Esophagus (tissue), 2 donors: ENCODE measurements around the gene SFTA2. TPM values are rescaled to one million over a fixed set of nuclear protein-coding genes. Genes with fewer than 3 reads are reported as not detected.

Experiments used
- H3K27ac ChIP-seq, 2 donors: one replicate each; pipeline ENCODE4 v1.5.1; 2013; ENCODE audit warnings: low read depth in 2 of 2, mild to moderate bottlenecking in 2 of 2, inconsistent platforms in 1 of 2, low read length in 1 of 2, moderate library complexity in 1 of 2
- H3K27me3 ChIP-seq, 2 donors: one replicate each; pipeline ENCODE4 v1.6.1; 2013; ENCODE audit warnings: low read length in 2 of 2, control low read depth in 1 of 2, mild to moderate bottlenecking in 1 of 2; ENCODE audit not compliant: insufficient read depth in 2 of 2, control insufficient read depth in 1 of 2
- H3K36me3 ChIP-seq, 2 donors: one replicate each; pipeline ENCODE4 v1.6.1; 2013; ENCODE audit warnings: low read length in 1 of 2; ENCODE audit not compliant: control insufficient read depth in 2 of 2, insufficient read depth in 2 of 2
- H3K4me1 ChIP-seq, 2 donors: one replicate each; pipeline ENCODE4 v1.6.1; 2013; ENCODE audit warnings: low read length in 1 of 2; ENCODE audit not compliant: control insufficient read depth in 2 of 2, insufficient read depth in 2 of 2
- H3K4me3 ChIP-seq, 2 donors: one replicate each; pipeline ENCODE4 v1.5.1; 2013; ENCODE audit warnings: low read length in 2 of 2, mild to moderate bottlenecking in 2 of 2, low read depth in 1 of 2, moderate library complexity in 1 of 2
- H3K9me3 ChIP-seq, 2 donors: one replicate each; pipeline ENCODE4 v1.6.1; 2013; ENCODE audit warnings: mild to moderate bottlenecking in 2 of 2, low read depth in 1 of 2, low read length in 1 of 2, moderate library complexity in 1 of 2; ENCODE audit not compliant: control insufficient read depth in 2 of 2, insufficient read depth in 1 of 2
- WGBS, 2 donors: extraction: QIAGEN DNeasy Blood & Tissue Kit; methylation state at CpG; one replicate each; pipeline ENCODE4 v1.1.7; 2013; 5-methylcytosine and 5-hydroxymethylcytosine counted together
- polyA plus RNA-seq, 2 donors: library from polyadenylated mRNA; stranded (reverse); fragments of 200-250 nt; gene quantifications; one replicate each; pipeline ENCODE4 v1.2.3, GENCODE V29; 2013
- donor health status: healthy with polysubstance abuse.
- donor health status: Bipolar disorder and iron deficiency.

SFTA2 gene
- polyA plus RNA-seq, 2 donors, result 130 to 421 TPM

DNA sequence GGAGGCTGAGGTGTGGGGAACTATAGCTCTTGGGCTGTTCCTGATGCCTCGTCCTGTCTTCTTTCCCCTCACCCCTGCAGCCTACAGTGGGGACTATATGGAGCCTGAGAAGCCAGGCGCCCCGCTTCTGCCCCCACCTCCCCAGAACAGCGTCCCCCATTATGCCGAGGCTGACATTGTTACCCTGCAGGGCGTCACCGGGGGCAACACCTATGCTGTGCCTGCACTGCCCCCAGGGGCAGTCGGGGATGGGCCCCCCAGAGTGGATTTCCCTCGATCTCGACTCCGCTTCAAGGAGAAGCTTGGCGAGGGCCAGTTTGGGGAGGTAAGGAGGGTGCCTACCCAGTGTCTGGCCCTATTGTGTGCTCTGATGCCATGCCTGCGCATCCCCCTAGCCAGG, 35.4 kb downstream of the SFTA2 start:
- Histone ChIP-seq H3K27me3 (no peaks in the 10 kb centered on the region), H3K4me1 (no peaks in the 10 kb centered on the region), H3K27ac (no peak overlapping the region), H3K9me3 (no peaks in the 10 kb centered on the region), H3K36me3 (peaks cover 21 to 74% of the 10 kb centered on the region in 2 donors), H3K4me3 (no peak overlapping the region)
- 90% methylated on average over 13 of the region's 13 CpGs for WGBS, 2 donors

DNA sequence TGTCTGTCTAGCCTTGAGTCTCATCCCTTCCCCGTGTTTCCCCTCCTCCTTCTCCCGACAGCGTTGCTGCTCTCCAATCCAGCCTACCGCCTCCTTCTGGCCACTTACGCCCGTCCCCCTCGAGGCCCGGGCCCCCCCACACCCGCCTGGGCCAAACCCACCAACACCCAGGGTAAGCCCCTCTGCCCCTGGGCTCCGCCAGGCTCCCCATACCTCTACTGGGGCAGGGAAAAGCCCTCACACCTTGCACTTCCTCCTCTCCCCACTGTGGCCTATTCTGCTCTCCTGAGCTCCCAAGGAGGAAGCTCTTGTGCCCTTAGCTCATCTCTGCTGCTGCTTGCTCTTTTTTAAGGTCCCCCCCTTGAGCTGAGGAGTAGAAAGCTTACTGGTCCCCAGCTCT, 36.6 kb downstream of the SFTA2 start:
- WGBS, 2 donors, result 73 to 75% methylated on average over 10 of the region's 10 CpGs

DNA sequence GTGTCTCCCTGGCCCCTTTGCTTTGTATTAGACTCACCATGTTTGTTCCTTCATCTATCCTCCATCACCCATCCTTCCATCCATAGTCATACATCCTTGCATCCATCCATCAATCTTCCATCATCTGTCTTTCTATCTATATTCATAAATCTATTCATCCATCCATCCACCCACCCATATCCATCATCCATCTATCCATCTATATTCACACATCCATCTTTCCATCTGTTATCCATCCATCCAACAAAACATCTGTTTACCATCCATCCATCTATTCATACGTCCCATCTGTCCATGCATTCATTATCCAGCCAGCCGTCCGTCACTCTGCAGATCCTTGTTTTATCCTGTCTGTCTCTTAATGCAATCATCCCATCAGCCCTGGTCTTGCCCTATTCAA, 37.0 kb downstream of the SFTA2 start:
- WGBS, 2 donors, result 89% methylated on average over 3 of the region's 3 CpGs
- H3K27ac ChIP-seq, result no peak overlapping the region
- peaks cover 0 to 6% of the 10 kb centered on the region in 2 donors for H3K4me1 ChIP-seq
- H3K9me3 ChIP-seq, result no peaks in the 10 kb centered on the region
- no peak overlapping the region for H3K4me3 ChIP-seq
- no peaks in the 10 kb centered on the region for H3K27me3 ChIP-seq
- H3K36me3 ChIP-seq, result peaks cover 21 to 86% of the 10 kb centered on the region in 2 donors

More for the DNA sequence above, 36.6 kb downstream of the SFTA2 start:
- Histone ChIP-seq H3K27me3 (no peaks in the 10 kb centered on the region), H3K4me3 (no peak overlapping the region), H3K9me3 (no peaks in the 10 kb centered on the region), H3K27ac (no peak overlapping the region), H3K4me1 (peaks cover 0 to 3% of the 10 kb centered on the region in 2 donors), H3K36me3 (peaks cover 21 to 86% of the 10 kb centered on the region in 2 donors)

DNA sequence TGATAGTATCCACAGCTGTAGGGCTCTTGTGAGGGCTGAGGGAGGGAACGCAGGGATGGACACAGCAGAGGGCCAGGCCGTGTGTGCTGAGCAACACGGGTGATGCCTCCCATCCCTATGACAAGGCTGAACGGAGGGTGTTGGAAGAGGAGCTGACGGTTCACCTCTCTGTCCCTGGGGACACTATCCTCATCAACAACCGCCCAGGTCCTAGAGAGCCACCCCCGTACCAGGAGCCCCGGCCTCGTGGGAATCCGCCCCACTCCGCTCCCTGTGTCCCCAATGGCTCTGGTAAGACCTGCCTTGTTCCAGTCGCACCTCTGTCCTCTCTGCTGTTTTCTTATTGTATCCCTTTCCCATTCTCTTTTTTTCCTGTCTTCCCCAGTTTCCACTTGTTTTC, 37.6 kb downstream of the SFTA2 start:
- WGBS, 2 donors, result 86 to 91% methylated on average over 12 of the region's 12 CpGs
- Histone ChIP-seq H3K27ac (no peak overlapping the region), H3K9me3 (no peaks in the 10 kb centered on the region), H3K4me1 (peaks cover 0 to 9% of the 10 kb centered on the region in 2 donors), H3K27me3 (no peaks in the 10 kb centered on the region), H3K36me3 (peaks cover 17 to 87% of the 10 kb centered on the region in 2 donors), H3K4me3 (no peak overlapping the region)

DNA sequence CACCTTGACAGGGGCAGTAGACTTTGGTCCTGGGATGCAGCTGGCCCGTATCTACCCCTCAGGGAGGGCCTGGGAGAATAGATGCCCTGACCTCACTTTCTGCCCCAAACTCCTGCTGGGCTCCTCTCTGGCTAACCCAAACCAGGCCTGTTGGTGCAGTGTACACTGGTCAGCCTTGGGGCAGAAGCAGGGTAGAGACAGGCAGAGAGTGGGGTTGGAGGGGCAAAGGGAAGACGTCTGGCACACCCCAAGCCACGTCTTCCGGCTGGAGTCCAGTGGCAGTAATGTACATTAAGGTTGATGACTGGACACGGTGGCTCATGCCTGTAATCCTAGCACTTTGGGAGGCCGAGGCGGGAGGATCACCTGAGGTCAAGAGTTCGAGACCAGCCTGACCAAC, 38.3 kb downstream of the SFTA2 start:
- Histone ChIP-seq H3K27ac (no peak overlapping the region), H3K27me3 (no peaks in the 10 kb centered on the region), H3K4me3 (no peak overlapping the region), H3K9me3 (no peaks in the 10 kb centered on the region), H3K4me1 (peaks cover 0 to 9% of the 10 kb centered on the region in 2 donors), H3K36me3 (peaks cover 10 to 86% of the 10 kb centered on the region in 2 donors)
- 89 to 90% methylated on average over 8 of the region's 8 CpGs for WGBS, 2 donors

DNA sequence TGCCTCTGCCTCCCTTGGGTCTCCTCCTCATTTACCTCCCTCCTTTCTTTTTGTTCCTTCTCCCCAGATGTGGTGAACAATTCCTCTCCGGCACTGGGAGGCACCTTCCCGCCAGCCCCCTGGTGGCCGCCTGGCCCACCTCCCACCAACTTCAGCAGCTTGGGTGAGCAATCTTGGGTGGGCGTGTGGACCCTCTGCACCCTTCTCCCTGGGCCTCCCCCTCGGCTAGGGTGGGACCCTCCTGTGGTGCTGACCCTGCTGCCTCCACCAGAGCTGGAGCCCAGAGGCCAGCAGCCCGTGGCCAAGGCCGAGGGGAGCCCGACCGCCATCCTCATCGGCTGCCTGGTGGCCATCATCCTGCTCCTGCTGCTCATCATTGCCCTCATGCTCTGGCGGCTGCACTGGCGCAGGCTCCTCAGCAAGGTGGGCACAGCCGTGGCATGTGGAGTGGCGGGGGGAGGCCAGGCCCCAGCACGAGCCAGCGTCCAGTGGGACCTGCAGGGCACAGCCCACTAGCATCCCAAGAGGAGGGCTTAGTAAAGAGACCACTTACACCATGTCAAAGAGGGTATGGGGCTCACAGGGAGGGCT, 38.9 kb downstream of the SFTA2 start:
- Histone ChIP-seq H3K4me1 (peaks cover 0 to 9% of the 10 kb centered on the region in 2 donors), H3K36me3 (peaks cover 6 to 84% of the 10 kb centered on the region in 2 donors), H3K27me3 (no peaks in the 10 kb centered on the region), H3K27ac (no peak overlapping the region), H3K9me3 (no peaks in the 10 kb centered on the region), H3K4me3 (no peak overlapping the region)
- WGBS, 2 donors, result 83 to 89% methylated on average over 15 to 16 of the region's 16 CpGs

DNA sequence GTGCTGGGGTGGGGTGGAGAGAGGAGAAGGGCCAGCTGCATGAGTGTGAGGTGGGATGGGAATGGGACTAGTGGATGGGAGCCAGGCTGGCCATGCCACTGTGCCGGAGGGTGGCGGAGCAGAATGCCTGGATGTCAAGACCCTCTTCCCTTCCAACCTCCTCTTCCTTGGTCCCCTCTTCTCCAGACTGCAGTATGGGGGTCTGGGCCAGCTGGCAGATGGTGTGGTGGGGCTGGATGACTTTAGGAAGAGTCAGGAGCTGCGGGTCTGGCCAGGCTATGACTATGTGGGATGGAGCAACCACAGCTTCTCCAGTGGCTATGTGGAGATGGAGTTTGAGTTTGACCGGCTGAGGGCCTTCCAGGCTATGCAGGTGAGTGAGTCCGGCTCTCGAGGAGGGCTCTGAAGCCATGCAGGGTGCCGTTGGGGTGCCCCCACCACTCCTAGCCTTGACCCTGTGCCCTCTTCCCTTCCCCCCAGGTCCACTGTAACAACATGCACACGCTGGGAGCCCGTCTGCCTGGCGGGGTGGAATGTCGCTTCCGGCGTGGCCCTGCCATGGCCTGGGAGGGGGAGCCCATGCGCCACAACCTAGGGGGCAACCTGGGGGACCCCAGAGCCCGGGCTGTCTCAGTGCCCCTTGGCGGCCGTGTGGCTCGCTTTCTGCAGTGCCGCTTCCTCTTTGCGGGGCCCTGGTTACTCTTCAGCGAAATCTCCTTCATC, 40.0 kb downstream of the SFTA2 start:
- Histone ChIP-seq H3K4me3 (no peak overlapping the region), H3K27ac (no peak overlapping the region), H3K4me1 (peaks cover 0 to 9% of the 10 kb centered on the region in 2 donors), H3K27me3 (no peaks in the 10 kb centered on the region), H3K9me3 (no peaks in the 10 kb centered on the region), H3K36me3 (peaks cover 3 to 74% of the 10 kb centered on the region in 2 donors)
- 89 to 91% methylated on average over 15 to 21 of the region's 21 CpGs for WGBS, 2 donors

DNA sequence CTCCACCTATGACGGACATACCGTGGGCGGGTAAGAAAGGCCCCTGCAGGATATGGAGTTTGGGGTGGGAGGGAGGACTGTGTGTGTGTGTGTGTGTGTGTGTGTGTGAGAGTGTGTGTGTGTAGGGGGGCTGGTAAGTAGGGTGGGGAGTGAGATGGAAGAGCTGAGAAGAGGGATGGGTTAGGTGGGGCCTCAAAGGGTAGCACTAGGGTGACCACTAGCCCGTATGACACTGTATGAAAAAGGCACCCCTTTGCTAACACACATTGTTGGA, 40.6 kb downstream of the SFTA2 start:
- H3K9me3 ChIP-seq, result no peaks in the 10 kb centered on the region
- WGBS, 2 donors, result 85 to 86% methylated on average over 4 of the region's 4 CpGs
- H3K27ac ChIP-seq, result no peak overlapping the region
- peaks cover 2 to 10% of the 10 kb centered on the region in 2 donors for H3K4me1 ChIP-seq
- H3K27me3 ChIP-seq, result no peaks in the 10 kb centered on the region
- no peak overlapping the region for H3K4me3 ChIP-seq
- H3K36me3 ChIP-seq, result peaks cover 3 to 68% of the 10 kb centered on the region in 2 donors

DNA sequence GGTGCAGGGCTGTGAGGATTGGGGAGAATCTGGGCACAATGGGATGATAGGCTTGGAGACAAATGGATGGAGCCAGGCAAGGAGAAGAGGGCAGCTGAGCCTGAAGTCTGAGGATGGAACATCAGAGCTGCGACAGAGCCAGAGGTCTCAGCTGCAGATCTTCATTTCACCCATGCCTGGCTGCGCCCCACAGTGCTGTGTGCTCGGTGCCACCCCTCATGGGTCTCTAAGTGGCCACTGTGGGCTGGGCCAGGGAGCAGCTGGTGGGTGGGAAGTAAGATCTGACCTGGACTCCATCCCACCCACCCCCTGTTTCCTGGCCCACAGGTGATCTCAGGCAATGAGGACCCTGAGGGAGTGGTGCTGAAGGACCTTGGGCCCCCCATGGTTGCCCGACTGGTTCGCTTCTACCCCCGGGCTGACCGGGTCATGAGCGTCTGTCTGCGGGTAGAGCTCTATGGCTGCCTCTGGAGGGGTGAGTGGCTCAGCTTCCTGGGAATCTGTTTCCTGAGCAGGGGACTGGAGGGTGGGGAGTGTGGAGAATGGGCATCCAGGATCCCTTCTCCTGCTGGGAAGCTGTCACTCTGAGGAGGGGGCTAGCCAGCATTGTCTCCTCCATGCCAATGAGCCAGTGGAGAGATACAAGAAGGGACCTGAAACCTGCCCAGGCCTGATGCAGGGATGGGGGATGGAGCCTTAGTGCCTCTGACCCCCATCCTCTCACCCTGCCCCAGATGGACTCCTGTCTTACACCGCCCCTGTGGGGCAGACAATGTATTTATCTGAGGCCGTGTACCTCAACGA, 41.1 kb downstream of the SFTA2 start:
- H3K4me3 ChIP-seq, result no peak overlapping the region
- peak overlapping the region in 1 of 2 donors; percentile 35 for H3K27ac ChIP-seq
- H3K9me3 ChIP-seq, result no peaks in the 10 kb centered on the region
- WGBS, 2 donors, result 72 to 83% methylated on average over 12 of the region's 12 CpGs
- peaks cover 2 to 12% of the 10 kb centered on the region in 2 donors for H3K4me1 ChIP-seq
- no peaks in the 10 kb centered on the region for H3K27me3 ChIP-seq
- peaks cover 3 to 65% of the 10 kb centered on the region in 2 donors for H3K36me3 ChIP-seq
